GM18517 (cell line): ENCODE results near the gene ADD2.
"Not testable (repeated sequence)": the region's sequence is repeated elsewhere in the genome, so short reads cannot be mapped to it uniquely, and the experiment has no call there.

ENCODE experiments used
- ATAC-seq: cut with Tn5 transposase; IDR thresholded peaks from one replicate; pipeline ENCODE4 v1.9.1; 2021; ENCODE audit warnings: mild to moderate bottlenecking, moderate library complexity; ENCODE audit not compliant: unreplicated experiment

The ADD2 gene

DNA sequence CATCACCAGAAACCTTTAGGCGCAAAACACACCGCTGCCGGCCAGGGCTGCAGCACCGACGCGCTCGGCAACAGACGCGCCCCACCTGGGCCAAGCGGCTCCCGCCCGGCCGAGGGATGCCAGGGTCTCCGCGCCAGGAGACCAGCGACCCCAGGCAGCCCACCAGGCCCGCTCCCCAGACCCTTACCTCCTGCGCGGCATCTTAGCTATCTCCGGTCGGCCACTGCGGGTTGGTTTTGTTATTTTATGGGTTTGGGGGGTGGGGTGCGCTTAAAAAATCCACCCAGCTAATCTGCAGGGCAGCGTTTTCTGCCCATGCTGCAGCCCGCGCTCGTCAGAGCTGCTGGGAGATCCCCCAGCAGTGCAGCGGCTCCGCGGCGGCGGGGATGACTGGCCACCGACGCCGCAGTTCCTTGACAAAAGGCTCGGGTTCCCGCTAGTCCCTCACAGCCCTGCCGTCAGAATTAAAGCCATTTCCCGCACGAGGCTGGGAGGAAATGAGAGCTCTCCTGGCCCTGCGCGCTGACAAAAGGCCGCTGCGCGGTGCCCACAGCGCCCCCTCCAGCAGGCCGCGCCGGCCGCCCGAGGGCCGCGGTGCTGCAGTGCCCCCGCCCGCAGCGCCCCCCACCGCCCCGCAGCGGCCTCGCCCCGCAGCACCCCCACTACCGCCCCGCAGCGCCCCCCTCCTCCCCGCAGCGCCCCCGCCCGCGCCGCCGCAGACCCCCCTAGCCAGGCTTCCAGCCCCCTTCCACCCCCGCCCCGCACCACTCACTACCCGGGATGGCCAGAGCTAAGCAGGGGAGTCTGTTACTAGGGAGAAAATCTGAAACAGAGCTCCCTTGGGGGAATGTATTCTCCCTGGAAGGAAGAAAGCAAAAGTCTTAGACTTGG lies at the start of gene ADD2:
Gene ADD2 (minus strand): TSS at position 502 of the 891 bp plus-strand sequence. CDS start 61,792 bp downstream, outside the sequence.
- no peak for ATAC-seq

DNA sequence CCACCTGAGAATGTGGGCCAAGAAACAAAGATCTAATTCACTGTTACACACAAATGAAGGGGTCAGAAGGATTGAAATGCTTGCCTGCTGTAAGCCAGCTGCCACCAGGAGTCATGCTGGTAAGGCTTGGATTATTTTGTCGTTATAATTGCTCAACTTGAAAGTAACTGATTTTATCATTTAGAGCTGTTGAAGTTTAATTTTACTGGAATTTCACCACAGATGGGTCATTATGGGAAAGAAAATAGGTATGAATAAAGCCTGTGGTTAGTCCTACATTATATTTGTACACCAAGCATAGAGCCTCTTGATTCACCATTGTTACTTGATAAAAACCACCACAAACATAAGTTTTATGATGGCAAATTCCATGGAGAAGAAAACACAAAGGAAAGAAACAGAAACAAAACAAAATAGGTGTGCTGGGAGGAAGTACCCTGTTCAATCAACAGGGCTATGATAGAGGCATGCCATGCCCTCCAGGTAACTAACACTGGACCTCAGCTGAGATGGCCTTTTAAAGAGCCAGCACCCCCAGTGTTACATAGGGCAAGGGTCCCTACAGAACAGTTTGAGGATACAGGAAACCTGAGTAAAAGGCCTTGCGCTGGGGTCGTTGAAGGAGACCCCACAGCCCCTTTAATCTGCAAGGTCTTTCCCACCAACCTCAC lies 49.4 kb upstream of the ADD2 start:
- no peak for ATAC-seq

DNA sequence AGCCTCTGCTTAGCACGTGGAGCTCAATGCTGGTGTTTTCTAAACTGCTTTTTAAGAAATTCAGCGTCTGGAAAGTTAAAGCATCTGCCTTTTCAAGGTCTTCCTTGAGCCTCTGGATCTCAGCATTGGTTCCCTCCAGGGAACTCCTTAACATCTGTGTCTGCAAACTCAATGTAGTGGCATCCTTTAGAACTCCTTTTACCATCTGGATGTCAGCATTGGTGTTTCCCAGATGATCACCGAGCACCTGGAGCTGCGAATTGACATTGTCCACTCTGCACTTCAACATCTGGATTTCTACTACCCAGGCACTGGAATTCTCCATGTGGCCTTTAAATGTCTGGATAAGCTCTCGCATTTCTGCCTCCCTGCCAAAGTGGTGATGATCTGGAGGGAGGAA lies 48.7 kb upstream of the ADD2 start:
- ATAC-seq = no peak

DNA sequence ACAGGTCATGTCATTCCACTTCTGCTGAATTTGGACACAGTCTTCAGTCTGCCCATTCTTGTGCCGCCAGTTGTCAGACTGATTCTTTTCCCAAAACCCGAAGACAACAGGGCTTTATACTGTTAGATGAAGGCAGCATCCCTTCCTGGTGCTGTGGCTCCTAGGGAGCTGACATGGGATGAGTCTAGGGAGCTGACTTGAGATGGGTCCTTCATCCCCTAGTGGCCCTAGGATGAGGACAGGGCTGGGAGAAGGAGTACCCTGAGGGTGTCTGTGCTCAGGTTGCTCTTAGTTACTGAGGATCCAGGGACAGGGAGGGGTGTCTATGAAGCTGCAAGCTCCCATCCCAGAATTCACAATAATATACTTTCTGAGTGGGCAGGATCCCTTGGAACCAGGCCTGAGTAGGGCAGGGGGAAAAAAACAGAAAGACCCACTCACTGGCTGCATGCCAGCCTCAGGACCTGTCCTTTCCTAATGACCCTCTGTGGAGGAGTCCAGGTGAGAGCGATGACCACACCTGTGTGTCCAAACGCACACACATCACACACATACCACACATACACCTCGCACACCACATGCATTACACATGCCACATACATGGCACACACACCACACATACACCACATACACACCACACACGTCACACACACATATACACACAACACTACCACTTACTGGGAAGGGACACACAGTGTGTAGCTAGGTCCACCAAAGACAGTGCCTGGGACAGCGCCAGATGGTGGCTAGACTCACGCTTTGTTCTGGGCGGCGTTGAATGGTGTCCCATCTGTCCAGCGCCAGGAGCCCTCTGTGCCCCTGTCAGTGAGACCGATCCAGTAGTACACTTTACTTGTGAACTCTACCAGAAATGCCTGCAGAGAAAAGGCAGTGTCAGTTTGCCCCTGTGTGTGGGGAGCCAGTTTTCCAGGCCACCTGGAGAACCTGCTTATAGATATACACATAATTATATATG lies 41.3 kb upstream of the ADD2 start:
- ATAC-seq = no peak

DNA sequence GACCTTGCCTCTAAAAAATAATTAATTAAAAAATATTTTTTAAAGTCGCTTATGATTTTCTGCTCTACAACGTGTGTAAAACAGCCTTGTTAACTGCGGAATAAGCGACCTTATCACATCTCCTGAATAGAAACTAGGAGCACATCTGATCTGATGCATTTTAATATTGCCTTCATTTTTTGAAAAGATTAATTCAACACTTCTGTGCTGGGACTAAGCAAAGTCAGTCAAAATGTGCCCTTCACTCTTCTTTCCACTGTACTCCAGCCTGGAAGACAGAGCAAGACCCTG lies 39.8 kb upstream of the ADD2 start:
- ATAC-seq = no peak

- ATAC-seq = no peak
Measured at GRCh38 chr2:70807102-70807827, 39.3 kb upstream of the ADD2 start.

DNA sequence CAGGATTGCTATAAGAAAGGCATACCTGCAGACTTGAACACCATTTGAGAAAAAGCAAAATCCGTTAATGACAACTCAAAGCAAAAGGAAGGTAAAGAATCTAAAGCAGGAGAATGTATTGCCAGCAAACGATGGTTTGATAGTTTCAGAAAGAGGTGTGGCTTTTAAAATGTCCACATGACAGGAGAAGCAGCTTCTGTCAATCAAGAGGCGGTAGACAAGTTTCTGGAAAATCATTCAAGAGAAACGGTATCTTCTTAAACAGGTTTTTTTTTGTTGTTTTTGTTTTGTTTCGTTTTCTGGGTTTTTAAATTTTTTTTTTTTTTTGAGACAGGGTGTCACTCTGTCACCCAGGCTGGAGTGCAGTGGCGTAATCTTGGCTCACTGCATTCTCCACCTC lies 38.6 kb upstream of the ADD2 start:
- ATAC-seq = no peak

- no peak for ATAC-seq
Measured at GRCh38 chr2:70806013-70806412, 38.0 kb upstream of the ADD2 start.

DNA sequence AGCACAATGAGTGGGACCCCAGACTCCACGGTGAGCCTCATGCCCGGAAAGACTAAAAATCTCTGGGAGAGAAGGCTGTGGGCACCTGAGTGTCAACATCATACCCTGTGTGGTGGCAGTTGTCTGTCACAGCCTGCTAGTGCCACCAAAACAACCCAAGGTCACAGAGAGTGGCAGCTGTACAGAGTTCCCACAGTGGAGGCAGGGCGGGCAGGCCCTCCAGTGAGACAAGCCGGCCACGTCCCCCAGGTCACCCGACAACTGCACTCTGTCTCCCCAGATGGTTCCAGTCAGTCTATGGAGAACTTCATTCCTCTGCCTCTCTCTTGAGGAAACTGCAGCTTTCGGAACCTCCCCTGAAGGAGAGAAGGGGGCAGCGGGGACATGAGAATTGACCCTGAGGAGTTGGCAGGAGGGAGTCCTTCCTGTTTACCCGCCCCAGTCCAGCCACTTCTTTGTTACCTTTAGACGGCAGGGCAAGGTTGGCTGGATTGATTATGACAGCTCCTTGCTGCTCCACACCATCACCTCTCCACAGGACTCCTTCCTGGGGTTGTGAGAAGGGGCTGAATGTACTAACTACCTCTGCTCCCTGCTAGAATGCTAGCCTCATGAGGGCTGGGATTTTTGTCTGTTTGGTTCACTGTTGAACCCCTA lies 33.7 kb upstream of the ADD2 start:
- ATAC-seq = no peak

DNA sequence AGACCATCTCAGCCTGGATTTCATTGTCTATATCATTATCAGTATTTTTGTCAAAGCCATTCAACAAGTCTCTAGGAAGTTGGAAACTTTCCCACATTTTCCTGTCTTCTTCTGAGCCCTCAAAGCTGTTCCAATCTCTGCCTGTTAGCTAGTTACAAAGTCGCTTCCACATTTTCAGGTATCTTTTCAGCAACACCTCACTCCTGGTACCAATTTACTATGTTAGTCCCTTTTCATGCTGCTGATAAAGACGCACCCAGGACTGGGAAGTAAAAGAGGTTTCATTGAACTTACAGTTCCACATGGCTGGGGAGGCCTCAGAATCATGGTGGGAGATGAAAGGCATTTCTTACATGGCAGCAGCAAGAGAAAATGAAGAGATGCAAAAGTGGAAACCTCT lies 31.7 kb upstream of the ADD2 start:
- no peak for ATAC-seq

GRCh38 chr2:70797996-70798395 lies 30.0 kb upstream of the ADD2 start:
- ATAC-seq = not testable (repeated sequence)

GRCh38 chr2:70797506-70797905 lies 29.5 kb upstream of the ADD2 start:
- no peak for ATAC-seq

DNA sequence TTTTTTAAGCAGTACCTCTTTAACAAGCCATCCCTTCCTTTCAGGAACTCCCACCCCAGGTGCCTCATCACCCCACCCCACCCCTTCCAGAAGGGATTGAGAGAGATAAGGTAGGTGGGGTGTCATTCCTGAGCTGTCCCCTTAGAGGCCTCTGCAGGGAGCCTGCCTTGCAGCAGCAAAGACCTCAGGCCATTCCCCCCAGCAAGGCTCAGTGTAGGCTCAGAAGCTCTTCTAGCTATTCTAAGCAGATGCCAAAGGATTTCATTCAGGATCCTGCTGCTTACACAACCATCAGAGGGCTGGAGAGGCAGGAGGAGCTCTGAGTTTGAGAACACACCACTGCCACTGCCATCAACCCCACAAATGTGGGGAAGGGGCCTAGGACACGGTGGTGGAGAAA lies 28.3 kb upstream of the ADD2 start:
- ATAC-seq = no peak

DNA sequence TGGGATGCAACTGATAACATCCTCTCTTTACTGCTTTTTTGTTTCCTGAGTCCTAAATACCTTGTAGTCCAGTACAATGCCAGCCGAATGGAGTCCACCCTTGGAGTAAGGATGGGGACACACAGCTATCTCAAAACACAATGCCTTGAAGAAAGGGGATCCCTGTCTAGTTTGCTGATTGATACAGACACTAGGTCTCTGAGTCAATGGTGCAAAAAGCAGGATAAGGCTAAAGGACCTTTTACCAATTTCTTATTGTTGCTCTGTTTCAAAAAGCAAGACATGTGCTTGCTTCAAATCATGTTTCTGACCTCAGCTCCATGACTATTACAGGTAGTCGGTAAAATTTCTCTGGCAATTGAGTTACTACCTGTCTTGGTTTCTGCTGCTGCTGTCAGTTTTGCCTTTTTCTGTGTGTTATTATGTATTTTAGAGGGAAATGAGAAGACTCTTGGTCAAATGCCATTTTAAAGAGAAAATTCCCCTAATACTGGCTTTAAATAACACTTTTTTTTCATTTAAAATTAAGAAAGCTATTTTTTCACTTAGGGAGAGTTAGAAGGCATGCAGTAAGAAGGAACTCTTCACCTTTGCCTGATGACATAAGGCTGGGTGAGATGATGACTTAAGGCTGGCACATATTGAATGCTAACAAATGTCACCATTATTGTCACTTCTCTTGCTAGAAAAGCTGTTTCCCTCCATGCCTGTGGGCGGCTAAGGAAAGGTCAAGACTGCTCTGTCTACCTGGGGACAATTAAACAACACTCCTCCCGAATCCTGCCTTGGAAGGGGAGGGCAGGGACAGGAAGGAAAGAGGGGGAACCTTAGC lies 27.4 kb upstream of the ADD2 start:
- ATAC-seq = no peak

DNA sequence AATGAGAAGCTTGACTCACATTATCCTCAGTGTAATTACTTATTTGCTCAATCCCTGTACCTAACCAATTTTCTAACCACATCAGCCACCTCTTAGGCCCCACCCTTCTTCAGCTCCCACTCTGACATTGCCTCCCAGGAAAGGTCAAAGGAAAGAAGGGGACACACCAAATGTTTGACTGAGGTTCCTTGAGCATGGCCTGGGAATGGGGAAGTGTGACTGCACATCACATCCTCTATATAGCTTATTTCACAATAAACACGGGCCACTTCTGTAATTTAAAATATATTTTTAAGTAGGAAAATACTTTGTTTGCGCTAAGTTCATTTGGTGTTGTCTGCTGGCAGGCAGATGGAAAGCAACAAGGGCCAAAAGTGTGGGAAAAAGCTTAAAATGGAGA lies 25.4 kb upstream of the ADD2 start:
- ATAC-seq = no peak

- ATAC-seq = no peak
Measured at GRCh38 chr2:70790136-70790828, 22.3 kb upstream of the ADD2 start, which contains the start of gene FIGLA. FIGLA (minus strand) TSS chr2:70790643; CDS start chr2:70790638, 5 bp downstream.

- ATAC-seq = no peak
Measured at GRCh38 chr2:70789304-70790135, 21.5 kb upstream of the ADD2 start.
